Loucy (cell line): ENCODE measurements around the gene GSTA2.

Experiments used
- H2AFZ ChIP-seq: fragments of 200-600 bp; sonication (generic); 2 replicates; pipeline ENCODE4 v1.6.0; 2016; ENCODE audit warnings: antibody characterized with exemption, mild to moderate bottlenecking, low read length, moderate library complexity
- H3F3A ChIP-seq: fragments of 200-600 bp; 2 replicates; pipeline ENCODE4 v1.6.0; 2016; ENCODE audit warnings: antibody characterized with exemption, low read depth, mild to moderate bottlenecking
- H3K27me3 ChIP-seq: fragments of 200-600 bp; sonication (generic); 2 replicates; pipeline ENCODE4 v1.6.1; 2014; ENCODE audit warnings: low read length, mild to moderate bottlenecking; ENCODE audit not compliant: insufficient read depth, poor library complexity, severe bottlenecking
- H3K36me3 ChIP-seq: fragments of 200-600 bp; sonication (generic); 2 replicates; pipeline ENCODE4 v1.6.1; 2016; ENCODE audit warnings: low read length; ENCODE audit not compliant: insufficient read depth
- H3K4me1 ChIP-seq: fragments of 200-600 bp; sonication (generic); 2 replicates; pipeline ENCODE4 v1.5.1; 2014; ENCODE audit warnings: low read length, mild to moderate bottlenecking; ENCODE audit not compliant: insufficient read depth, poor library complexity, severe bottlenecking
- H3K4me2 ChIP-seq: fragments of 200-600 bp; sonication (generic); 2 replicates; pipeline ENCODE4 v1.6.0; 2014; ENCODE audit warnings: antibody characterized with exemption, low read length, low read depth, mild to moderate bottlenecking; ENCODE audit not compliant: poor library complexity, severe bottlenecking
- H3K4me3 ChIP-seq: fragments of 200-600 bp; sonication (generic); 2 replicates; pipeline ENCODE4 v1.5.1; 2014; ENCODE audit warnings: low read length, mild to moderate bottlenecking, mixed read lengths; ENCODE audit not compliant: poor library complexity, severe bottlenecking
- H3K79me2 ChIP-seq: fragments of 200-600 bp; sonication (generic); 2 replicates; pipeline ENCODE4 v1.6.1; 2014; ENCODE audit warnings: low read length; ENCODE audit not compliant: insufficient read depth
- H3K9ac ChIP-seq: fragments of 200-600 bp; sonication (generic); 2 replicates; pipeline ENCODE4 v1.6.0; 2014; ENCODE audit warnings: mild to moderate bottlenecking, low read depth, low read length, moderate library complexity; ENCODE audit not compliant: poor library complexity, severe bottlenecking
- H3K9me2 ChIP-seq: fragments of 200-600 bp; sonication (generic); replicated peaks from 2 replicates; pipeline ENCODE4 v1.6.1; 2016; ENCODE audit warnings: low read depth, low read length, mixed read lengths
- H3K9me3 ChIP-seq: fragments of 200-600 bp; sonication (generic); 2 replicates; pipeline ENCODE4 v1.6.1; 2014; ENCODE audit warnings: mild to moderate bottlenecking, antibody characterized with exemption, low read length, low read depth; ENCODE audit not compliant: insufficient read depth
- H4K20me1 ChIP-seq: fragments of 200-600 bp; sonication (generic); 2 replicates; pipeline ENCODE4 v1.6.0; 2014; ENCODE audit warnings: antibody characterized with exemption, low read length, mild to moderate bottlenecking; ENCODE audit not compliant: insufficient read depth, poor library complexity, severe bottlenecking
- CTCF ChIP-seq: fragments of 200-600 bp; sonication (generic); conservative IDR thresholded peaks from 2 replicates; pipeline ENCODE4 v1.5.1; 2014; ENCODE audit warnings: mild to moderate bottlenecking, antibody characterized with exemption, low read length
- EZH2phosphoT487 ChIP-seq: fragments of 200-600 bp; IDR thresholded peaks from 2 replicates; pipeline ENCODE4 v1.6.1; 2018; ENCODE audit warnings: antibody characterized with exemption, mild to moderate bottlenecking, moderate library complexity, borderline replicate concordance

Gene GSTA2

DNA sequence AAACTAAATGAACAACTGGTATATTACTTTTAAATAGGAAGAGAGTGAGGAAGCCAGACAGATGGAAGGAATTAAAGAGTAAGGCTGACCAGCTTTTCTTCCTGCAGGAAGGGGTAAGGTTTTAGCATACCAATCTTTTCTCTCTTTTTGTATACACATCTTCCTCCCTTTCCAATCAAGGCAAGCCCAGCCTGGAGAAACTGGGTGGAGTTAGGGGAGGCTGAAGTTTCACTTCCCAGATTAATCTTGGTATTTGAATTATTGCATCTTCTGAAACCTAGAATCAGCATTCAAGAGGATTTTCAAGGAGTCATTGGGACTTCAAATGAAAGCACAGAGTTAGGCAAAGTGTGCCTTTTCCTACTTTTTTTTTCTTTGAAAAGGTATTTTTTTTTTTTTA lies 59.2 kb downstream of the GSTA2 start:
- Histone ChIP-seq H3K9ac (no peak overlapping the region), H3K4me3 (no peak overlapping the region), H2AFZ (no peak overlapping the region), H3K4me1 (no peaks in the 10 kb centered on the region), H3F3A (no peaks in the 10 kb centered on the region), H3K9me2 (no peaks in the 10 kb centered on the region), H4K20me1 (no peaks in the 10 kb centered on the region), H3K9me3 (no peaks in the 10 kb centered on the region), H3K4me2 (no peak overlapping the region), H3K27me3 (no peaks in the 10 kb centered on the region), H3K36me3 (no peaks in the 10 kb centered on the region), H3K79me2 (no peaks in the 10 kb centered on the region)
- TF ChIP-seq CTCF (no peak), EZH2phosphoT487 (no peak)
